Measurements from ENCODE around the gene OR4M1. TPM values are rescaled to one million over a fixed set of nuclear protein-coding genes. Genes with fewer than 3 reads are reported as not detected.
"Not testable (repeated sequence)": the region's sequence is repeated elsewhere in the genome, so short reads cannot be mapped to it uniquely, and the experiment has no call there.

OR4M1 gene
- polyA plus RNA-seq, 12 donors, result not detected

DNA sequence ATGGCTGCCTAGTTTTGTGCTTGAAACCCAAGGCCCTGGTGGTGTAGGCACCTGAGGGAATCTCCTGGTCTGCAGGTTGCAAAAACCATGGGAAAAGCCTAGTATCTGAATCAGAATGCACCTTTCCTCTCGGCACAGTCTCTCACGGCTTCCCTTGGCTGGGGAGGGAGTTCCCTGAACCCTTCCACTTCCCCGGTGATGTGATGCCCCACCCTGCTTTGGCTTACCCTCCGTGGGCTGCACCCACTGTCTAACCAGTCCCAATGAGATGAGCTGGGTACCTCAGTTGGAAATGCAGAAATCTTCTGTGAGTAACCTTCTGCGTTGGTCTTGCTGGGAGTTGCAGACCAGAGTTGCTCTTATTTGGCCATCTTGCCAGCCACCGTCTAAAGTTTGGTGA, 47.7 kb downstream of the OR4M1 start:
- DNase-seq, result not testable (repeated sequence)

DNA sequence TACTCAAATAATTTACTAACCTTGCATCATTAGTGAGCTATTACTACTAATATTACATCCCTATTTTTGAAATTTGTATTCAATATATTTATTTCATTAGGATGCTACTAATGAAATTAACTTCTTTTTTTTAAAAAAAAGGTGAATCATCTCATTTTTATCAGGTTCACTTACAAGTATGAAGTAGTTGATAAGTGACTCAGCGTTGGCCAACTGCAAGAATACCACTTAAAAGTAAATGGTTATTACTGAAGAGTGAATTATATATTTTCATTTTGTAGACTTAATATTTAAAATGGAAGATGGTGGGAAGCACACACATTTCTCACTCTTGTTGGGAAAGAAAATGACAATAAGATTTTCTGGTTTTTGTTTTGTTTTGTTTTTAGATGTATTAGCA, 49.9 kb downstream of the OR4M1 start:
- DNase-seq, result no peak

DNA sequence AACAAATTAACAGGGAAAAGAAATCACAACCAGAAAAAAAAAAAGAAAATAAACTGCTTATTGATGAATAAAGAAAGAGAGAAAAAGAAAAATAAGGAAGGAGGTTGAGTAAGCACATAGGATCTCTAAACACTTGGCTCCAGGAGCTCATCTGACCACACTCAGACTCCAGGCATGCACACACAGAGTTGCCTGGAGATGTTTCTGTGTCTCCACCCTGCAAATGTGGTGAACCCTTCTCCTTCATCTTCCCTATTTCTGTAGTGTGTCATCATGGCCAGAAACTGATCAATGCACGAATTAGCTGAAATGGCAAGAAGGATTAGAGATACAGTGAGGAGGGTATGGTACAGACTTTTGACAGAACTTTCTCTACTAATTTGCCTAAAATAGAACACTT, 50.5 kb downstream of the OR4M1 start:
- DNase-seq, result no peak

GRCh38 chr14:19827626-19828244, 54.4 kb downstream of the OR4M1 start:
- DNase-seq, result not testable (repeated sequence)

DNA sequence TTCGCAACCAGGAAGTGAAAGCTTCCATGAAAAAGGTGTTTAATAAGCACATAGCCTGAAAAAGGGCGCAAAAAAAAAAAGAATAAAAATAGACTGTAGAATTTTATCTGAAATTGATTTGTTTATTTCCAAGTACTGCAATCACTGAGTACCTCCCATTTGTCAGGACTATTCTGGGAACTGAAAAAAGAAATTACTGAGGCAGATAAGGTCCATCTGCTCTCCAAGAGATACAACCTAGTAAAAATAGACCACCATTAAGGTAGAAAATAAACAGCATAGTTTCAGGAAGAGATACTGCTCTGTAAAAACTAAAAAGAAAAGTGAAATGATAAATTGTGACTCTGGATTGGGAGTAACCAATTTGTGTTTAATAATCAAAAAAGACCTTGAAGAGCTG, 55.0 kb downstream of the OR4M1 start:
- no peak for DNase-seq

Other genes starting within 250 kb of the OR4M1 start
- not detected for gene OR11H2, start 59.6 kb upstream of the OR4M1 start, polyA plus RNA-seq (ENCODE audit: insufficient read length in 12 of 12)
- not detected for gene OR4Q3, start 29.9 kb upstream of the OR4M1 start, polyA plus RNA-seq (ENCODE audit: insufficient read length in 12 of 12)
- not detected for gene OR4N2, start 30.3 kb downstream of the OR4M1 start, polyA plus RNA-seq (ENCODE audit: insufficient read length in 12 of 12)
- under 1 TPM in 1 of 12 donors, not detected in 11; 0.01 TPM for gene OR4K2, start 101.6 kb downstream of the OR4M1 start, polyA plus RNA-seq (ENCODE audit: insufficient read length in 12 of 12)
- gene OR4K5, start 147.1 kb downstream of the OR4M1 start, polyA plus RNA-seq (ENCODE audit: insufficient read length in 12 of 12), result not detected
- not detected for gene OR4K1, start 157.4 kb downstream of the OR4M1 start, polyA plus RNA-seq (ENCODE audit: insufficient read length in 12 of 12)
- not detected for gene OR4K15, start 202.1 kb downstream of the OR4M1 start, polyA plus RNA-seq (ENCODE audit: insufficient read length in 12 of 12)
- not detected for gene OR4Q2, start 228.7 kb downstream of the OR4M1 start, polyA plus RNA-seq (ENCODE audit: insufficient read length in 12 of 12)
- gene OR4K14, start 245.8 kb downstream of the OR4M1 start, polyA plus RNA-seq (ENCODE audit: insufficient read length in 12 of 12), result not detected